Mucosa of rectum (tissue), 2 donors: ENCODE results near the gene SETD7.

Experiments
- H3K27ac ChIP-seq, 2 donors: one replicate each; pipeline ENCODE4 v1.7.0; 2013; ENCODE audit warnings: inconsistent platforms in 2 of 2, low read depth in 2 of 2, low read length in 2 of 2
- H3K27me3 ChIP-seq, 2 donors: one replicate each; pipeline ENCODE4 v1.7.0; 2013; ENCODE audit warnings: low read length in 2 of 2; ENCODE audit not compliant: control insufficient read depth in 2 of 2, insufficient read depth in 2 of 2
- H3K36me3 ChIP-seq, 2 donors: one replicate each; pipeline ENCODE4 v1.7.0; 2013; ENCODE audit warnings: low read length in 2 of 2; ENCODE audit not compliant: control insufficient read depth in 2 of 2, insufficient read depth in 2 of 2
- H3K4me1 ChIP-seq, 2 donors: one replicate each; pipeline ENCODE4 v1.7.0; 2013; ENCODE audit warnings: low read length in 2 of 2, mild to moderate bottlenecking in 1 of 2; ENCODE audit not compliant: control insufficient read depth in 2 of 2, insufficient read depth in 2 of 2
- H3K4me3 ChIP-seq, 2 donors: one replicate each; pipeline ENCODE4 v1.7.0; 2013; ENCODE audit warnings: low read length in 2 of 2
- H3K9ac ChIP-seq, 2 donors: one replicate each; pipeline ENCODE4 v1.7.0; 2013; ENCODE audit warnings: low read length in 2 of 2, low read depth in 1 of 2, mild to moderate bottlenecking in 1 of 2
- H3K9me3 ChIP-seq, 2 donors: one replicate each; pipeline ENCODE4 v1.7.0; 2013; ENCODE audit warnings: low read length in 2 of 2; ENCODE audit not compliant: control insufficient read depth in 2 of 2
- donor health status: healthy.
- donor health status: Normal muscosa, but diverticular disease.

SETD7 gene

DNA sequence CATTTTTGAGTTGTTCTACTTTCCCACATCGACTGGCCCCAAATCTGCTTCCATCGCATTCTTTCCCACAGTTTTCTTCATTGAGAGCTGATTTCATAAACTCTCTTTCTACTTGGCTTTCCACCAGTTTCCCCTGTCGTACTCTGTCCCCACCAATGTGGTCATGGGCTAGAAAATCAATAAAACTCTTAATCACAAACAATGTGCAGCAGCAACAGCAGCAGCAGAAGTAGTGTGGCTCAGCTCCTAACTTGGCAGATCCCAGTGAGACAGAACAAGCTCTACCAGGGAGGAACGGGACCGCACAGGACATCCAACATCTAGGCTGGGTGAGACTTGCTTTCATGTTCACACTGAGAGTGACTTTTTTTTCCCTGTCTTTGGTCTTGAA lies 3.1 kb upstream of the SETD7 start:
- Histone ChIP-seq H3K27ac (no peak overlapping the region), H3K4me3 (no peak overlapping the region), H3K4me1 (peaks cover 6 to 11% of the 10 kb centered on the region in 2 donors), H3K9me3 (no peaks in the 10 kb centered on the region), H3K9ac (no peak overlapping the region), H3K27me3 (no peaks in the 10 kb centered on the region), H3K36me3 (no peaks in the 10 kb centered on the region)

DNA sequence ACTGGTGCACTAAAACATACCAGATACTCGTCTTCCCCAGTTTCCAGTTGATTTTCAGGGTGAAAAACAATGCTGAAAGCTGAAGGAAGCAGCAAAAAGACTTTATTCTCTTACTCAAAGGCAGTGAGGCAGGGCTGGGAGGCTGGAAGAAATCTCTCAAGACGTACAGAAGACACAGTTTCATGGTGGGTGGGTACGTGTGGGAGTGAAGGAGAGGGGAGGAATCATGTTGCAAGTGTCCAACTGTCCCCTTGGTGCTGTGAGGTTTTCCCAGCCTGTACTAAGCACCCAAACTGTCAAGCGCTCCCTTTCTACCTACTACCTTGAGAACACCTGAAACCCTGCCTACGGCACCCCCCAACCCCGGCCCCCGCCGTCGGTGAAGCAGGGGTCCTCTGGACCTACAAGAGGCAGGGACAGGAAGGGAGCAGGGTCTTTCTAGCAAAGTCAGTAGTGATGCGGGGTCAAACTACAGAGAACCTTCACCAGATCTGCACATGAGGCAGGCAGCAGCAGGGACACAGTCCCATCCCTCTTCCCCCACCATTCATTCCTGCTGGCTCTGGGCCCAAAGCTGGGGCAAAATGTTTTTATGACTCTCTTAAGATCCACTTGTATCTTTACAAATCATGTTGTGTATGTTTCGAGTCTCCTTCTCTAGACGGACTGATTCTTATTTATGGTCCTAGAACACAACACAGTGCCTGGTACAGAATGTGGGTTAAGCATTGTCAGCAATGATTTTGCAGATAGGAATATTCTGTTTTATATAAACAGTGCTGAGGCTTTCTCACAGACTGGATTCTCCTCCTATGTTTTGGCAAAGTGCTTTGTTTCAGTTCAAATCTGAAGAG lies 2.4 kb upstream of the SETD7 start:
- H3K27me3 ChIP-seq, result no peaks in the 10 kb centered on the region
- no peaks in the 10 kb centered on the region for H3K36me3 ChIP-seq
- H3K4me1 ChIP-seq, result peaks cover 6 to 11% of the 10 kb centered on the region in 2 donors
- no peaks in the 10 kb centered on the region for H3K9me3 ChIP-seq
- H3K4me3 ChIP-seq, result no peak overlapping the region
- H3K9ac ChIP-seq, result no peak overlapping the region
- H3K27ac ChIP-seq, result no peak overlapping the region

DNA sequence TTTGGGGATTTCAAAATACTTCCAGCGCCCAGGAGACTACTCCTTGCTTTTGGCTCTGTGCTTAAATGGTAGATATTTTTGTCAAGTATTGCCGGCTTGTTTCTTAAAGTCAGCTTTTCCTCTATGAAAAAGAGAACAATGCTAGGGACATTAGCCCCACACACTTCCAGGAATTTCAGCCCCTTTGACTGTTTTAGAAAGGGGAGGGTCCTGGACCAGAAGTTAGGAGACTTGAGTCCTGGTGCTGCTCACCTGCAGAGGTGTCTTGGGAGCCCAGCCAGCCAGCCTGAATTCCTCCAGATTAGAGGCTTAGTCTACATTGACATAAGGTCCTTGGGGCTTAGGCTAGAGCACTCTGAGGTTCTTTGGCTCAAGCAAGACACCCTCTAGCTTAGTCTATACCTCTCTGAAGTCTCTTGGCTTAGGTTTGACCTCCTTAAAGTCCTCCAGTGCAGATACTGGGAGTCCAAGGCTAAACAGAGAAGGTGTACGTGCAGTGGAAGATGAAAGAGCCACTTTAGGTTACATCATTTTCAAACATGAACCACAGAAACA lies 1.6 kb upstream of the SETD7 start:
- Histone ChIP-seq H3K27ac (peak overlapping the region in 1 of 2 donors; percentile 88), H3K9ac (peak overlapping the region; percentile 86 to 93), H3K9me3 (no peaks in the 10 kb centered on the region), H3K36me3 (no peaks in the 10 kb centered on the region), H3K27me3 (no peaks in the 10 kb centered on the region), H3K4me3 (peak overlapping the region; percentile 87 to 90), H3K4me1 (peaks cover 6 to 11% of the 10 kb centered on the region in 2 donors)

- Histone ChIP-seq H3K36me3 (no peaks in the 10 kb centered on the region), H3K27ac (peak overlapping the region; percentile 88 to 90), H3K9me3 (no peaks in the 10 kb centered on the region), H3K4me3 (peak overlapping the region; percentile 87 to 90), H3K9ac (peak overlapping the region; percentile 86 to 93), H3K27me3 (no peaks in the 10 kb centered on the region), H3K4me1 (peaks cover 6 to 11% of the 10 kb centered on the region in 2 donors)
Observed at GRCh38 chr4:139556724-139557555, 921 bp upstream of the SETD7 start.

DNA sequence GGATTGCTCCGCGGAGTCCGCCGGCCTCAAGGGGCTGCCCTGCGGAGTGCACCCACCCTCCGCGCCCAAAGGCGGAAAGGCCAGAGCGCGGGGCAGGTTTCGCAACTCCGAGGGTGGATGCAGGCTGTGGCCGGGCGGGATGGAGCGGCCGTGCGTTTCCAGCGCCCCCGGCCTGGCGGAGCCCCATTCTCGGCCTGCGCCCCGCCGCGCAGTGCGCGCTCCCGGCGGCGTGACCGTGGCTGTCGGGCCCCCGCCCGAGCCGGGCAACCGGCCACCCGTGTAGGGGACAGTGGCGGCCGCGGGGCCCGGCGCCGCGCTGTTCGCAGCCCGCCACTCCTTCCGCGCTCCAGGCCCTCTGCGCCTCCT lies 331 bp downstream of the SETD7 start:
- H3K27ac ChIP-seq, result peak overlapping the region; percentile 88 to 90
- no peaks in the 10 kb centered on the region for H3K36me3 ChIP-seq
- H3K9me3 ChIP-seq, result no peaks in the 10 kb centered on the region
- H3K4me3 ChIP-seq, result peak overlapping the region; percentile 87 to 90
- peak overlapping the region; percentile 86 to 93 for H3K9ac ChIP-seq
- peaks cover 6 to 11% of the 10 kb centered on the region in 2 donors for H3K4me1 ChIP-seq
- H3K27me3 ChIP-seq, result no peaks in the 10 kb centered on the region

- Histone ChIP-seq H3K9me3 (no peaks in the 10 kb centered on the region), H3K36me3 (no peaks in the 10 kb centered on the region), H3K27ac (peak overlapping the region; percentile 88 to 90), H3K4me3 (peak overlapping the region; percentile 87 to 90), H3K4me1 (peaks cover 6 to 9% of the 10 kb centered on the region in 2 donors), H3K9ac (peak overlapping the region; percentile 86 to 93), H3K27me3 (no peaks in the 10 kb centered on the region)
Observed at GRCh38 chr4:139554893-139555704, 920 bp downstream of the SETD7 start.

GRCh38 chr4:139554642-139554892 lies 1.5 kb downstream of the SETD7 start:
- H3K4me1 ChIP-seq, result peaks cover 6 to 9% of the 10 kb centered on the region in 2 donors
- H3K9ac ChIP-seq, result peak overlapping the region in 1 of 2 donors; percentile 93
- H3K27me3 ChIP-seq, result no peaks in the 10 kb centered on the region
- peak overlapping the region; percentile 54 to 88 for H3K27ac ChIP-seq
- H3K36me3 ChIP-seq, result no peaks in the 10 kb centered on the region
- no peaks in the 10 kb centered on the region for H3K9me3 ChIP-seq
- H3K4me3 ChIP-seq, result peak overlapping the region; percentile 87 to 90

DNA sequence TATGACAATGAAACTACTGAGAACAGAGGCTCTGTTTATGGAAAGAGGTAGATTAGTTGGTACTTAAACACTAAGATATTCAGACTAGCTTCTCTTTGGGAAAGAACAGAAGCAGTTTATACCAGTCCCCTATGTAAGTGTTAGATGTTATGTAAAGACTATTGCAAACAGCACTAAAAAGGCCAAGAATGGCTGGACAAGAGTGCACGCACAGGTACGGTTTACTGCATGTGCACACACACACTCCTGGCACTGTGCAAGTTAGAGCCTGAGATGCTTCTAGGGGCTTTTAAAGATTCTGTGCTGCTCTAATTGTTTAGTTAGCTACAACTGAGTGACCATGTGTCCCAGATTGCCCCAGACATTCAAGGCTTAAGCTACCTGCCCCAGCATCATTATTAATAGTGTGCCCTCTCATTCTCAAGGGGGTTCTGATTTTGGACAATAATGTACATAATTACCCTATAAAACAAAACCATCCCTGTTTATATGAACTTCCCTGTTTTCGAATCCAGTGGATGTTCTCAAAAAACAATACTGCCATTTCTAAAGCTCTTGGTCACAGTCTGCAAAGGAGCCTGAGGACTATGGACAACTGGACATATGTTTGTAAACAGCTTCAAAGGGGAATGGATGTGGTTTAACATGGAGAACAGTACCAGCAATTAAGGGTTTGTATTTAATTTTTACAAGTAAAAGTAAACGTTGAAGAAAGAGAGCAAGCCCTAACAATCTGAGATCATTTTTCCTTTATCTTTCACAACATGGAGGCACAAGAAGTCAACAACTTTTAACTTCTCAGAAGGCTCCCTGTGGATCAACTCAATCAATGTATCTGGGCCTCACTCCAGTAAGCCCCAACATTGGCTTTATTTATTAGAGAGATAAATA lies 2.0 kb downstream of the SETD7 start:
- Histone ChIP-seq H3K27ac (peak overlapping the region; percentile 54 to 88), H3K27me3 (no peaks in the 10 kb centered on the region), H3K36me3 (no peaks in the 10 kb centered on the region), H3K9me3 (no peaks in the 10 kb centered on the region), H3K9ac (peak overlapping the region in 1 of 2 donors; percentile 19), H3K4me1 (peaks cover 6 to 9% of the 10 kb centered on the region in 2 donors), H3K4me3 (peak overlapping the region in 1 of 2 donors; percentile 87)
